ENCODE measurements around the gene TNPO2.

TNPO2 gene
- 22.7 to 46.6 (median 32.8) reads per million in 18 experiments for total RNA-seq

DNA sequence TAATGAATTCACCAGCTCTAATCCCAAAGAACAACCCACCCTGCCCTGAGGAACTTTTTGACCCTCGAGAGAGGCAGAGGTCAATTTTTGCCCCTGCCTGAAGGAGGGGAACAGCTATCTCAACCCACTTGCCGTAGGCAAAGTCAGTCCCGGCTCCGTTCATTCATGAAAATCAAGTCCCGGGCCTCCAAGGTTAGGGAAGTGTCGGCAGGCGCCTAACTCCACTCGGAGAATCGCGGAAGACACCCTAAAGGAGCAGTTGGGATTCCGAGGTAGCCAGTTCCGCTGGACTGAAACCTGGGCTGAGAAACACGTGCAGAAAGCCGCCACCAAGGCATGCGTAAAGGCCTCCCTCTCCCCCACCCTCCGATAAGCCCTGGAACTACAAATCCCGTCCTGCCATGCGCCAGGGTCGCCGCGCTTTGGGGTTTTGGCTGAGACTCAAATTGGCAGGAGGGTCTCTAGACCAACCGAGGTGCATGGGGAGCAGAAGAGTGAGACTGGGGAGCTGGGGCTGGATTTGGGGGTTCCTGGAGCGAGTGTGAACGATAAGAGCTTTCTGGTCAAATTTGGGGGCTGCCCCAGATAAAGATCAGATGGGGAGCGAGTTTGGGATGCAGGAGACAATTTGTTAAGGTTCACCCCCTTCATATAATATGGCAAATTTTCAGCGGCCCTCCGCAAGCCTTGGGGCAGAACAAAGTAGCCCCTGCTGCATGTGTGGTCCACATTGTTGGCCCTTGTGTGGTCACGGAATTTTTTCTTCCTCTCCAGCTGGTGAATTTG, at the start of gene TNPO2:
TSS of gene TNPO2 (minus strand) at position 292 of the 786 bp plus-strand sequence. CDS start 2,955 bp downstream, outside the sequence.
- DNase-seq, result peak; percentile 28 to 49

GRCh38 chr19:12772323-12772722, 48.6 kb upstream of the TNPO2 start:
- DNase-seq, result no peak

GRCh38 chr19:12770922-12771321, 47.2 kb upstream of the TNPO2 start:
- no peak for DNase-seq

DNA sequence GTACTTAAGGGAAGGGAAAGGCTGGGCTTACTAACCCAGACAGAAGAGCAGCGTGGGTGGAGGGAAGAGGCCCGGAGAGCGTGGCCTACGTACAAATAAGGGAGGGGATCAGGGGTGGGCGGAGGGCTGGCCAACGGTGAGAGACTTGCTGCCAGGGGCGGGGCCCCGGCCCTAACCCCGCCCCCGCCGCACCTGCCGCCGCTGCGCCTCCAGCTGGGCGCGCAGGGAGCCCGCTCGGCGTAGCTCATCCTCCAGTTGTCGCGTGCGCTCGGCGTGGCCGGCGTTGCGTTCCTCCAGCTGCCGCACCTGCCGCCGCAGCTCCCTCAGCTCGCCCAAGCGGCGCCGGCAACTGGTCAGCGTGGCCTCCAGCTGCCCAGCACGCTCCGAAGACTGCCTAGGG, 46.0 kb upstream of the TNPO2 start:
- peak in 1 of 2 donors; percentile 21 for DNase-seq

- no peak for DNase-seq
These were observed 43.9 kb upstream of the TNPO2 start for GRCh38 chr19:12767666-12768065.

DNA sequence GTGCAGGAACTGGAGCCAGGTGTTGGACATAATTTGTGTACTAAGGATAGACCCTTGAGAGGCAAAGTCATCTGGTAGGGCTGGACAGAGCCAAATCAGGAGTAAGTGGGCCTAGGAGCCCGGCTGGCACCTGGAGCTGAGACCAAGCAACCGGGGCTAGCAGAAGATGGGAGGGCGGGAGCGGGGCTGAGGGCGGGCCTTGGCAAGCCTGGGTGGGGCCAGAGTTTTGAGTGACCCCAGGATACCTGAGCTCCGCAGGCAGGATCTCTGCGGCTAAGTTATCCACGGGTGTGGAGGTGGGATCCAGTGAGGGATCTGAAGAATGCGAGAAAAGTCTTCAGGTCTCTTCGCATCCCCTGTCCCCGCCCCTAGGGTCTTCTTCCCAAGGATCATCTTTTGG, 43.4 kb upstream of the TNPO2 start:
- DNase-seq, result no peak

- DNase-seq, result peak; percentile 66 to 82
These were observed 42.4 kb upstream of the TNPO2 start for GRCh38 chr19:12766051-12766521.

- no peak for DNase-seq
These were observed 41.0 kb upstream of the TNPO2 start for GRCh38 chr19:12764698-12765097.

DNA sequence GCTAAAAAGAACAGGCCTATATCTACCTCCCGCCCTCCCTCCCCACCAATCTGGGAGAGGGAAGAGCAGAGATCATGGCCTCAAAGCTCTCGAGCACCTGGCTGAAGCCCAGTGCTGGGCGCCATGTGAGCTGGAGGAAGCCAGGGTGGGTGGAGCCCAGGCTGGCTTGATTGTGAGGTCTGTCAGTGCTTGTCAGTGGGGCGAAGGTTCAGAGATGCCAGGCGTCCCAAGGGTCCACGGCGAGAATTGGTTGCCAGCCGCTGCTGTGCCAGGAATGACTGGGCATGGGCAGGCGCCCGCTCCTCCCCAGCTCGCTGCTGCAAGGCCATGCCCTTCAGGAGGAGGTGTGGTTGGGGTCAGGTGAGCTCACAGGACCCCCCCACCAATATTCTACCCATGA, 39.4 kb upstream of the TNPO2 start:
- DNase-seq, result no peak

GRCh38 chr19:12759686-12760085, 36.0 kb upstream of the TNPO2 start:
- no peak for DNase-seq

GRCh38 chr19:12757544-12758274, 34.0 kb upstream of the TNPO2 start:
- peak; percentile 78 to 79 for DNase-seq

DNA sequence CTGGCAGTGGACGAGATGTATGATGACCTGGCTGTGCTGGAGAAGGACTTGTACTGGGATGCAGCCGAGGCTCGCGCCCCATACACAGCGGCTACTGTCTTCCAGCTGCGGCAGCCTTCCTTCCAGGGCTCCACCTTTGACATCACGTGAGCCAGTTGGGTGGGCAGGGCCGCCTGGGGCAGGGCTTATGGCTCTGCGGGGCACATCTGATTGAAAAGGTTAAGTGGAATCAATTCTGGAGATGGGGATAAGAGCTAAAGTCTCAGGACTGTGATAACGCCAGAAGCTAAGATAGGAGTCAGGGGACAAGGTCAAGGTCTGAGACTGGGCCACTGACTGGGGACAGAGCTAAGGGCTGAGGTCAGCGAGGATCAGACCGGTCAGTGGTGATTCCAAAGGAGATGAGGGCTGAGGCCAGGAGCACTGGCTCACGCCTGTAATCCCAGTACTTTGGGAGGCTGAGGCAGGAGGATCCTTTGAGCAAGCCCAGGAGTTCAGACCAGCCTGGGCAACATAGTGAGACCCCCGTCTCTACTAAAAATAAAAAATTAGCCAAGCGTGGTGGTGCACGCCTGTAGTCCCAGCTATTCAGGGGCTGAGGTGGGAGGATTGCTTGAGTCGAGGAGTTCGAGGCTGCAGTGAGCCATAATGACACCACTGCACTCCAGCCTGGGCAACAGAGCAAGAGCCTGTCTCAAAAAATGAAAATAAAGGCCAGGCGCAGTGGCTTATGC, 32.6 kb upstream of the TNPO2 start:
- no peak for DNase-seq

DNA sequence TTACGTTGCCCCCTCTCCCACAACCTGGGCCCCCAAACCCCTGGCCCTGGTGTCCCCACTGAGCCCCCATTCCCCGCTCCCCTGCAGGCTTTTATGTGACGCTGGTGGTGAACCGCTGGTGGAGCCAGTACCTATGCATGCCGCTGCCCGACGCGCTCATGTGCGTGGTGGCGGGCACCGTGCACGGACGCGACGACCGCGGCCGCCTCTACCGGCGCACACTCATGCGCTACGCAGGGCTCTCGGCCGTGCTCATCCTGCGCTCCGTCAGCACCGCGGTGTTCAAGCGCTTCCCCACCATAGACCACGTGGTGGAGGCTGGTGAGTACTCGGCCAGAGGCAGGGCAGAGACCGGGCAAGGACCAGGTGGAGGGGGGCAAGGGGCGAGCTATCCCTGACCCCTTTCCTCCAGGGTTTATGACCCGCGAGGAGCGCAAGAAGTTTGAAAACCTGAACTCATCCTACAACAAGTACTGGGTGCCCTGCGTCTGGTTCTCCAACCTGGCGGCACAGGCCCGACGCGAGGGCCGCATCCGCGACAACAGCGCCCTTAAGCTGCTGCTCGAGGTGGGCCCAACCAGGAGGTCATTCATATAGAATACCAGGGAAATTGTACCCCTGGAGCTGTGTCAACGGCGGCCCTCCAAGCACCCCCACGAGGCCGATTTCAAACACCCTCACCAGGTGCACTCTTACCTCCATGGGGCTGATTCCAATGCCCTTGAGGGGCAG, 30.9 kb upstream of the TNPO2 start:
- DNase-seq, result no peak

DNA sequence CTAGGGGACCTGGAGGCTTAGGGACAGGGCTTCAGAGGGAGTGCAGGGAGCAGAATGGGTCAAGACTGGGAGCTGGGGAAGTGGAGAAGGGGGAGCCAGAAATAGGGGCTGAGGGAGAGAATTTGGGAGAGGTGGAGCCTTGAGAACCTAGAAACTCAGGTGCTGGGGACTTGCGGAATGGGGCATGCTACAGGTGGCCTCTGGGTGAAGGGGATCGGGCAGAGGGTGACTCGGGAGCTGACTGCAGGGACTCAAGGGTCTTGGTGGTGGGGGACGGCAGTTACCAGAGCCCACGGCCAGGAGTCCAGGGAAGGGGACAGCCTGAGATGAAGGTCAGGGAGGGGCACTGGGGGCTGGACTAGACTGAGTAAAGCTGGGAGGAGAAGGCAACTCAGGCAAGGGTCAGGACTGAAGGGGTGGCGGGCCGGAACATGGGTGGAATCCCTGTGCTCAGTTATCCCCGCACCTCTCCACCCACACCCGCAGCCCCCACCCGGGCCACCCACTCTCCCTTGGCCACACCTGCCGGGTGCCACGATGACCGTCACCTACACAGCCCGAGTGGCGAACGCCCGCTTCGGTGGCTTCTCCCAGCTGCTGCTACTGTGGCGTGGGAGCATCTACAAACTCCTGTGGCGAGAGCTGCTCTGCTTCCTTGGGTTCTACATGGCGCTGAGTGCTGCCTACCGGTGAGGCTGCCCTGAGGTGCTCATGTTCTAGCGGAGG, 28.5 kb upstream of the TNPO2 start:
- no peak for DNase-seq

DNA sequence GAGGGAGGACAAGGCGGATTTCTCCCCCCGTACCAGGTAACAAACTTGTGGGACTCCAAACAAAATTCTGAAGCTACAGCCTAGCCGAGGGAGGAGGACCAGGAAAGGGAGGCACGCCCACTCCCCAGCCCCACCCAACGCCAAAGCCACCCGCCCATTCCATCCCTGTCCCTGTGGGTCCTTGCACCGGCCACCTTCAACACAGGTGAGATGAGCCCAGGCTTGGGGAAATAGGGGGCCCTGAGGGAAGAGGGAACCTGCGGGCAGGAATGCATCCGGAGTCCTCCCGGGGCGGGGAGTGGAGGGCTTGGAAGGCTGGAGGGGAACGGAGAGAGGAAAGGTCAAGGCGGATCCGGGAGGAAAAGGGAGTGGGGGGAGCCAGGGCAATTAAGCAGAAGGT, 27.9 kb upstream of the TNPO2 start, which contains the start of gene BEST2:
TSS of gene BEST2 (plus strand) at position 157 of the 400 bp plus-strand sequence. CDS start 802 bp downstream, outside the sequence.
- no peak for DNase-seq

DNA sequence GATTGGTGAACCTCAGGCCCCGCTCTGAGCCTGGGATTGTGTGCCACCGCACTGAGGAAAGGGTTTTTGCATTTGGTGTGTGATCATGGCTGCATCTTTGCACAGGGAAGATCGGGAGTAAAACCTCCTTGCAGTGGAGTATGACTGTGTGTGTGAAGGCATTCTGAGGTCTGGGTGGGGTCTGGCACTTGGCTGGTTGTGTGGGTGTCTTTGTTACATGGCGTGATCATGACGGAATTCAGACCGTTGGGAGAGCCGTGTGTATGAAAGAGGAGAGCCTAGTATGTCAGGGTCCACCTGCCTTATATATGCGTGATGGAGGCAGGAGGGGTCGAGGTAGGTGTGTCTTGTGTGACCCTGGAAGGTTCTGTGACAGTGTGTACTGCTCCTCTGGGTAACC, 27.1 kb upstream of the TNPO2 start:
- DNase-seq, result no peak

GRCh38 chr19:12749938-12750521, 26.3 kb upstream of the TNPO2 start:
- DNase-seq, result no peak

- DNase-seq, result no peak
These were observed 24.8 kb upstream of the TNPO2 start for GRCh38 chr19:12748489-12748888.

GRCh38 chr19:12745166-12745897, 21.6 kb upstream of the TNPO2 start:
- no peak for DNase-seq

DNA sequence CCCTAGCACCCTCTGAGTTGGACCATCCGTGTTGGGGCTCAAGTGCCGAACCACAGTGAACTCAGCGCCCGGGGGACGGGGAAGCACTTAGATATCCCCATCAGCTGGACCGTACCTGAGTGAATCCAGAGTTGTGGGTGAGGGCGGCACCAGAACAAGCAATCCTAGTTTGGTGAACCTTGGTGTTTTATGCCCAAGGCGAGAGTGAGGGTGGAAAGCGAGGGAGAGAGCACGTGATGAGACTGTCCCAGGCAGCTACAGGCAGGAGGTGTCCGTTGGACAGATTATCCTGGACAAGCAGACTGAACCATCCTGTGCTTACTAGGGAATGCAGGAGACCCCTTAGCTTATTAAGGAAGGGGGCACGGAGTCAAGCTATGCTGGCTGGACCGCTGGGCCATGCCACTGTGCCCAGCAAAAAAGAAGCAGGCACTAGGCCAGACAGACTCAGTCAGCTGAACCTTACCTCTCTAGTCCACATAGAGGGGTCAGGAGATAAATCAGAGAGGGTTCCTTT, 14.2 kb upstream of the TNPO2 start:
- no peak for DNase-seq
